HG03159 (cell line): ENCODE data around the gene STUM.
"Not testable (repeated sequence)": the region's sequence is repeated elsewhere in the genome, so short reads cannot be mapped to it uniquely, and the experiment has no call there.

Experiments used
- ATAC-seq: cut with Tn5 transposase; IDR thresholded peaks from one replicate; pipeline ENCODE4 v1.9.1; 2021; ENCODE audit warnings: mild to moderate bottlenecking, moderate library complexity; ENCODE audit not compliant: unreplicated experiment

STUM gene

GRCh38 chr1:226603022-226603857 is 54.7 kb downstream of the STUM start:
- ATAC-seq, result no peak

DNA sequence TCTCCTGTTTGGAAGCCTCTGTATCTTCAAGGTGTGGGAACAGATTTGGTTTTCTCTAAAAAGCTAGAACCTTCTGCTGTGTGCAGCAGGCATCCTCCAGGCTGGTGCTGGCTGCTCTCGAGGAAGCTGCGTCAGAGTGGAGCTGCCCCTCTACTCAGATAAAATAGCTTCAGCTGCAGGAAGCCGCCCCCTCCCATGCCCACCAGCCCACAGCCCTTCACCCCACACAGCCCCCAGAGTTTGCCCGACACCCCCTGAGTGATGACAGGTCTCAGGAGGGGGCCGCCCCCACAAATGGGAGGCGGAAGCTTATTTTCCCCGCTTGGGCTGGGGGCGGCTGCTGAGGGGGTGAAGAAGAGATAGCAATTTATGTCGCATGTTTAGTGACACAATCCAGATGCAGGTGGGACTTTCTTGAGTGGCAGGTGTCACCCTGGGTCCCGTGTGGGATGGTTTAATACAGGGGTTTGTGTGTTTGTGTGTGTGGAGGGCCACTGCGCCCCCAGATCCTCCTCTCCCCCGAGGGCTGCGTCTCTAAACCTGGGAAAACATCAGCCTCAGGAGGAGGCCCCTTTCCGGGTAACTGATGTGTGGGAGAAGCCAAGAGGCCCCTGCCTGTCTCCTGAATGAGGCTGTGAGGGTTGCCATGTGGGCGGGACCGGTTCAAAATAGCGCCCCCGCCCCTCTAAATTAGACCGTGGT is 55.4 kb downstream of the STUM start:
- no peak for ATAC-seq

DNA sequence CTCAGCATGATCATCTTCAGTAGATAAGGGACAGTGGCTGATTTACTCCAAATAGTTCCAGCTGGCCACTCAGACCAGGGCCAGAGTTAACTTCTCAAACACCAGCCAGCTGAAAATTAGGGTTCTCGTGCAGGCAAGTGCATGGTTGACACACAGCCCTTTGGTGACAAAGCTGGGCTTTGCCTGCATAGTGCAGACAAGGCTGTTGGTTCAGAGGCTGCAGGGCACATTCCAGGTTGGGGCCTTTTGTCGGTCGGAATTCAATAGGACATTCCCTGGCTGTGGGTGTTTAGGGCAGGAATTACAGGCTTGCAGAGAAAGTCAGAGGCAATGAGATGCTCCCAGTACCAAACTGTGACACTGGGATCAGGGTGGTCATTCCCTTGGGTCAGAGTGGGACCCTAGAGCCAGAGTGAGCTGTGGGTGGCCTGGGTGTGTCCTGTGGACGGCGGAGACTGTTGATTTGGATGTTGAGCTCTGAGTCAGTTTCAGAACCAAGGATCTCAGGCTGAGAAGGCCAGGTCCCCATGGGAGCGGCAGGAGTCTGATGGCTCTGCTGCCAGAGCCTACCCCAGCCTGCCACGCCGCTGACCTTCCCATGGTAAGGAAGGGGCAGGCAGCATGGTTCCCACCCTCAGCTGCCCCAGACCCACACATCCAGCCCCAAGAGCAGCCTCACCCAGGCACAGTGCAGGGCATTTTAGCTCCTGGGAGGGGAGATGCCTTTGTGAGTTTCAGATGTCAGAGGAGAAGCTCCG is 56.2 kb downstream of the STUM start:
- ATAC-seq, result no peak

DNA sequence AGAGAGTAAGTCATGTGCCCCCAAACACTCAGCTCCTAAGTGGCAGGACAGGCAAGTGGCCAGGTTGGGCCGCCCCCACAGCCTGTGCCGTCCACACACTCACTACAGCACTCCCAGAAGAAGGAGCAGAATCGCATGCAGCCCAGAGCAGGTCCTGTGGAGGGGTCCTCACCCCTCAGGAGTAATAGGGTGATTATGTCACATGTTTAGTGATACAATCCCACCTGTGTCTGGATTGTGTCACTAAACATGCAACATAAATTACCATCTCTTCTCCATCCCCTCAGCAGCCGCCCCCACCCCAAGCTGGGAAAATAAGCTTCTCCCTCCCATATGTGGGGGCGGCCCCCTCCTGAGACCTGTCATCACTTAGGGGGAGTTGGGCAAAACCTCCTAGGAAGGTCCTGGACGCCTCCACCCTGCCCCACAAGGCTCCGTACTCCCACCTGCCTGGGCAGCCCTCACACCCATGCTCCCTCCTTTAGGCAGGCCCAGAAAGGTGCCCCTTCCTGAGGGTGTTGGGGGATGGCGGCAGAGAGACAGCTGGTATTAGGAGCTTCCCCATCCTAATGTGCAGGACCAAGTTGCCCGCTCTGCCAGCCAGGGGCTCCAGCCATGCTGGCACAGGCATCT is 56.9 kb downstream of the STUM start:
- no peak for ATAC-seq

- no peak for ATAC-seq
Measured at GRCh38 chr1:226606311-226607267, 58.0 kb downstream of the STUM start.

GRCh38 chr1:226607268-226607660 is 58.7 kb downstream of the STUM start:
- no peak for ATAC-seq

GRCh38 chr1:226607821-226608220 is 59.3 kb downstream of the STUM start:
- no peak for ATAC-seq

GRCh38 chr1:226608699-226609505 is 60.3 kb downstream of the STUM start:
- peak; percentile 58 for ATAC-seq

GRCh38 chr1:226609836-226610455 is 61.4 kb downstream of the STUM start:
- ATAC-seq, result no peak

DNA sequence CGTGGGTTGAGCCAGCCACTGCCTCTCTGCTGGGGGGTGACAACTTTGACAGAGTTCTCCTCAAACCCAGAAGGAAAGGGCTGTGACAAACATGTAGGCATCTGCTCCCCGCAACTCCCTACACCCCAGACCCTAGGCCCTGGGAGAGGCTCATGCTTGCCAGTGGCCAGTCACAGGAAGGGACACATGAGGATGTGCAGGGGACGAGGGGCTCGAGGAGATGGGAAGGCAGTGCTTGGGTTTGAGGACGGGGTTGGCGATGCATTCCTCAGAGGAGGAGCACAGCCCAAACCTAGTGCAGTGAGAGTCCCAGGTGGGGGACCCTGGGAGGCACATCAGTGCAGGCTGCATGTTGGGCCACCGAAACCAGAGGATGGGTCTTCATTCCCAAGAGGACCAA is 62.1 kb downstream of the STUM start:
- no peak for ATAC-seq

- no peak for ATAC-seq
Measured at GRCh38 chr1:226611301-226611700, 62.7 kb downstream of the STUM start.

- ATAC-seq, result not testable (repeated sequence)
Measured at GRCh38 chr1:226611980-226612379, 63.4 kb downstream of the STUM start.

DNA sequence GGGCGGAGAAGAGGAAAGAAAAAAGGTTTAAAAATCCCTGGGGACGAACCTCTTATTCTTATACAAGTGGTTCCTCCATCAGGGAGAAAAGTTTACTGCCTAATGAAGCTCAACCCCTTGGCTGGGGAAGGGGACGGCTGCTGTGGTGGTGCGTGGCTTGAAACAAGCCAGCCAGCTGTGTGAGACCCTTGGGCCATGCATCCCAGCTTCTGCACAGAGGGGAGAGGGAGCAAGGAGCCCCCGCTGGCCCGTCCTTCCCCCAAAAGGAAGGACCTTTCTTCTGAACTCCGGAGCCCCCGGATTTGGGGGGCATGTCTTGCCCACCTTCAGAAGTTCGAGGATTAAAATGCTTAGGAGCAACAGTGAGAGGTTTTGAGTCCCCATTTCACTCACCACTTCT is 67.3 kb downstream of the STUM start:
- ATAC-seq, result no peak

GRCh38 chr1:226616636-226617035 is 68.1 kb downstream of the STUM start:
- ATAC-seq, result no peak

GRCh38 chr1:226617109-226617508 is 68.5 kb downstream of the STUM start:
- ATAC-seq, result no peak

GRCh38 chr1:226617719-226618118 is 69.2 kb downstream of the STUM start:
- not testable (repeated sequence) for ATAC-seq

GRCh38 chr1:226618380-226618779 is 69.8 kb downstream of the STUM start:
- ATAC-seq, result no peak

- no peak for ATAC-seq
Measured at GRCh38 chr1:226619031-226619430, 70.5 kb downstream of the STUM start.

DNA sequence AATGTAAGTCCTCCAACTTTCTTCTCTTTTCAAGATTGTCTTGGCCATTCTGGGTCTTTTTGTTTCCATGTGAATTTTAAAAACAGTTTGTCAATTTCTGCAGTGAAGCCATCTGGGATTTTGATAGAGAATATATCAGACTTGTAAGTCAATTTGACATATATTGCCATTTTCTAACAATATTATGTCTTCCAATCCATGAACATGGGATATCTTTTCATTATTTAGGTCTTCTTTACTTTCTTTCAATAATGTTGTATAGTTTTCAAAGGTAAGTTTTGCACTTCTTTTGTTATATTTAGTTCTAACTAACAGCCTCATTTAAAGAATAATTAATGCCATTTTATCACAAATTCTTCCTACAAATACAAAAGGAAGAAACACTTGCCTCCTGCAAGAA is 73.4 kb downstream of the STUM start:
- no peak for ATAC-seq
